ENCODE data around the gene RAB7A.

DNA sequence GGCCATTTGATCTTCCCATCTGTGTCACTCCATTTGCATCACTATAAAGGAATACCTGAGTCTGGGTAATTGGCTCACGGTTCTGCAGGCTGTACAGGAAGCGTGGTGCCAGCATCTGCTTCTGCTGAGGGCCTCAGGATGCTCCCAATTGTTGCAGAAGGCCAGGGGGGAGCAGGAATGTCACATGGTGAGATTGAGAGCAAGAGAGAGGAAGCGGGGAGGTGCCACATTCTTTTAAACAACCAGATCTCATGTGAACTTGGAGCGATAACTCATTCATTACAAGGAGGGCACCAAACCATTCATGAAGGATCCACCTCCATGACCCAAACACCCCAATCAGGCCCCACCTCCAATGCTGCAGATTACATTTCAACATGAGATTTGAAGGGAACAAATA, 13.1 kb upstream of the RAB7A start:
- TF ChIP-seq SIN3A (conservative IDR thresholded peaks at IDR 0.05 in 1 of 2, IDR thresholded peaks at IDR 0.05 in 1 of 2; ENCODE audit: low read depth in 1 of 2, low read length in 2 of 2) (no peak), CTCF (IDR thresholded peaks at IDR 0.05; ENCODE audit: control extremely low read depth in 1 of 3, insufficient read depth in 1 of 3, low read depth in 1 of 3, low read length in 3 of 3) (no peak), PHF8 (conservative IDR thresholded peaks at IDR 0.05; ENCODE audit: low read depth, low read length) (no peak), POLR2A (IDR thresholded peaks at IDR 0.05; ENCODE audit: control extremely low read depth in 1 of 2, low read depth in 2 of 2, low read length in 2 of 2) (no peak)

All from H1 (cell line).